ENCODE results near the gene ARHGAP6. TPM values are rescaled to one million over a fixed set of nuclear protein-coding genes. Genes with fewer than 3 reads are reported as not detected.

The ARHGAP6 gene
- total RNA-seq, 1 experiment from 2014 or later: 0.07 TPM

- Histone ChIP-seq H4K5ac (ENCODE audit: insufficient read length, low read depth, low read length) (no peak overlapping the region), H2AK5ac (ENCODE audit: insufficient read length, low read length) (no peak overlapping the region), H2BK120ac (ENCODE audit: low read depth, low read length, poor library complexity, severe bottlenecking) (no peak overlapping the region), H3K27ac (ENCODE audit: insufficient read length, low read depth, low read length) (no peak overlapping the region), H4K8ac (replicated peaks; ENCODE audit: insufficient read length, low read depth, low read length) (no peak overlapping the region), H3K9me3 (ENCODE audit: control insufficient read depth, low read depth, low read length) (no peaks in the 10 kb centered on the region), H3K4me2 (ENCODE audit: insufficient read depth, insufficient read length, low read length) (no peak overlapping the region), H3K4ac (ENCODE audit: low read depth, low read length) (no peak overlapping the region), H2AFZ (ENCODE audit: low read length) (no peak overlapping the region), H3K4me1 (ENCODE audit: insufficient read depth, low read length) (peaks cover 7% of the 10 kb centered on the region; the same call in 1 of the 2 replicates), H2BK20ac (ENCODE audit: low read depth, low read length, poor library complexity, severe bottlenecking) (no peak overlapping the region), H2BK5ac (ENCODE audit: insufficient read length, low read length) (no peak overlapping the region), H3K23ac (ENCODE audit: insufficient read length, low read depth, low read length) (no peak overlapping the region), H4K91ac (ENCODE audit: insufficient read length, low read depth, low read length) (no peak overlapping the region), H3K27me3 (ENCODE audit: insufficient read depth, low read length) (no peaks in the 10 kb centered on the region), H2BK15ac (ENCODE audit: low read depth, low read length) (no peak overlapping the region), H4K20me1 (ENCODE audit: control insufficient read depth, insufficient read depth, insufficient read length) (no peaks in the 10 kb centered on the region), H3K9ac (ENCODE audit: extremely low read depth, insufficient read length, low read length) (no peak overlapping the region), H3K79me2 (ENCODE audit: insufficient read depth, low read length) (no peaks in the 10 kb centered on the region), H3K14ac (ENCODE audit: insufficient read depth, low read length) (no peak overlapping the region), H3K23me2 (ENCODE audit: insufficient read length, low read depth, low read length, poor library complexity, severe bottlenecking) (no peaks in the 10 kb centered on the region), H3K18ac (ENCODE audit: insufficient read length, low read depth, low read length) (no peak overlapping the region), H3K56ac (ENCODE audit: insufficient read length, low read depth, low read length) (no peak overlapping the region), H3K79me1 (ENCODE audit: insufficient read depth, low read depth, low read length, poor library complexity, severe bottlenecking) (no peaks in the 10 kb centered on the region), H3T11ph (ENCODE audit: low read length) (no peak overlapping the region), H2BK12ac (ENCODE audit: insufficient read length, low read depth, low read length) (no peak overlapping the region)
- peaks cover 12 to 21% of the 10 kb centered on the region in 2 experiments; a peak in 3 of 4 replicates for H3K4me1 Mint-ChIP-seq
- H3K36me3 Mint-ChIP-seq (ENCODE audit: insufficient read depth in 1 of 3, low read depth in 3 of 3): peaks cover 0 to 4% (median 0%) of the 10 kb centered on the region in 3 experiments; a peak in 2 of 7 replicates
- no peak for TF ChIP-seq CTCF (conservative IDR thresholded peaks at IDR 0.05)
- H3K27ac Mint-ChIP-seq: no peak overlapping the region
- no peak overlapping the region for H3K4me3 Mint-ChIP-seq
- H3K9me3 Mint-ChIP-seq: peaks cover 60 to 68% of the 10 kb centered on the region in 2 experiments
- peaks cover 8% of the 10 kb centered on the region for H3K27me3 Mint-ChIP-seq (ENCODE audit: low read depth)
- no peak for DNase-seq
Observed at GRCh38 chrX:11480626-11481025, 185.1 kb downstream of the ARHGAP6 start.

All from H9 (cell line).